Measurements from ENCODE around the gene RNF150. TPM values are rescaled to one million over a fixed set of nuclear protein-coding genes. Genes with fewer than 3 reads are reported as not detected.

Gene RNF150
- total RNA-seq, 1 donor from 2014 or later = 31.2 TPM

DNA sequence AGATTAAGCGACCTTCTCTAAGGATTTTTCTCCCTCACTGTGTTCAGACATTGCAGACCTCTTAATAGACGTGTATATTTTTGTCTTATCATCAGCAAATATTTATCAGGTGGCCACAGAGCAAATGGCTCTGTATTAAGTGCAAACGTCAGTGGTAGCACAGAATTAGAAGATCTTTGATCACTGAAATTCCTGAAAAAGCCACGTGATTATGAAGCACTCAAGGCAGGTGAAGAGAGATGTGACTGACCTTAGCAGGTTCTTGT, 271.2 kb downstream of the RNF150 start:
- intact Hi-C loops (cut with DNase I) = loop anchor here (5.0 kb wide), 2 partner anchors 135 to 360 kb away; partner anchors contain the start of gene ZNF330
- TF ChIP-seq, protein P1, sequence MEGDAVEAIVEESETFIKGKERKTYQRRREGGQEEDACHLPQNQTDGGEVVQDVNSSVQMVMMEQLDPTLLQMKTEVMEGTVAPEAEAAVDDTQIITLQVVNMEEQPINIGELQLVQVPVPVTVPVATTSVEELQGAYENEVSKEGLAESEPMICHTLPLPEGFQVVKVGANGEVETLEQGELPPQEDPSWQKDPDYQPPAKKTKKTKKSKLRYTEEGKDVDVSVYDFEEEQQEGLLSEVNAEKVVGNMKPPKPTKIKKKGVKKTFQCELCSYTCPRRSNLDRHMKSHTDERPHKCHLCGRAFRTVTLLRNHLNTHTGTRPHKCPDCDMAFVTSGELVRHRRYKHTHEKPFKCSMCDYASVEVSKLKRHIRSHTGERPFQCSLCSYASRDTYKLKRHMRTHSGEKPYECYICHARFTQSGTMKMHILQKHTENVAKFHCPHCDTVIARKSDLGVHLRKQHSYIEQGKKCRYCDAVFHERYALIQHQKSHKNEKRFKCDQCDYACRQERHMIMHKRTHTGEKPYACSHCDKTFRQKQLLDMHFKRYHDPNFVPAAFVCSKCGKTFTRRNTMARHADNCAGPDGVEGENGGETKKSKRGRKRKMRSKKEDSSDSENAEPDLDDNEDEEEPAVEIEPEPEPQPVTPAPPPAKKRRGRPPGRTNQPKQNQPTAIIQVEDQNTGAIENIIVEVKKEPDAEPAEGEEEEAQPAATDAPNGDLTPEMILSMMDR (IDR thresholded peaks at IDR 0.05) = no peak
- no peaks in the 10 kb centered on the region for H3K4me1 ChIP-seq
- H3K4me3 ChIP-seq = no peak overlapping the region
- no peaks in the 10 kb centered on the region for H3K36me3 ChIP-seq
- no peaks in the 10 kb centered on the region for H3K27me3 ChIP-seq
- no peak overlapping the region for H3K27ac ChIP-seq
- no peaks in the 10 kb centered on the region for H3K9me3 ChIP-seq
- DNase-seq (ENCODE audit: low spot score in 2 of 2) = no peak

DNA sequence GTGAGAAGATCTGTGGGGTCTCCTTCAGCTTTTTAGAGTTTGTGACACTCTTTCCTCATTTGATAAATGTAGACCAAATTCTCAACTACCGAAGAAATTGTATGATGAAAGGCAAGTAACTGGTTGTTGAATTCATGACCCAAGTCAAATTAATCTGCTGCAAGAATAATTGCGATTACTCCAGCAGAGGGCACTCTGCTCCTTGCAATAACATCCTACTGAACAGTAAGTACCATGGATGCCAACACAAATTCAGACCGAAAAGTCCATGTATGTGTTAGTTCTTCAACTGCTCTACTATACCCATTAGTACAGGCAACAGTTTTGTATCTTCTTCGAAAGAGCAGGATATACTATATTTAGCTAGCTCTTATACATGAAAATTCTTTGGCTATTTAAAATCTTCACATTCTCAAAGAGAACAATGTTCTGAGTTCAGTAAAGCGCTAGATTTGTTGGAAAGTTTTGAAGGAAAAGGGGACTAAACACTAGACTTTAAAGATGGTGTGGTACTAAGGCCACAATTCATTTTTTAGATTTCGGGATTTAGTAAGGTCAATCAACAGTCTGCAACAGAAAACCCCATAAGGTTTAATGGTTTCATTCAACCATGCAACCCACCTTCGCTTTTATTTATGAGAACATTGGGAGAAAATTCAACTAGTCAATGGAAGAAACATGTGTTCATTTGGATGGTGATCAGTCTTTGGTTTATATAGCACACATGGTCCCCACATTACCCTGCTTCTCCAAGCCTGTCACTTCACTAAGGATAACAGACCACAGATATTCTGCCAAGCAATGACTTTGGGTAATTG, 271.7 kb downstream of the RNF150 start:
- peak in 1 of 2 donors; percentile 88 for DNase-seq (ENCODE audit: low spot score in 2 of 2)
- no peaks in the 10 kb centered on the region for H3K27me3 ChIP-seq
- intact Hi-C loops (cut with DNase I) = loop anchor here (1.0 to 5.0 kb wide), 3 partner anchors 136 to 361 kb away; partner anchors contain the start of genes RNF150 and ZNF330
- H3K4me1 ChIP-seq = no peaks in the 10 kb centered on the region
- no peak overlapping the region for H3K27ac ChIP-seq
- no peaks in the 10 kb centered on the region for H3K9me3 ChIP-seq
- no peak overlapping the region for H3K4me3 ChIP-seq
- H3K36me3 ChIP-seq = no peaks in the 10 kb centered on the region
- TF ChIP-seq, protein P1 (IDR thresholded peaks at IDR 0.05) = peak; percentile 63 to 82 (median 68)

DNA sequence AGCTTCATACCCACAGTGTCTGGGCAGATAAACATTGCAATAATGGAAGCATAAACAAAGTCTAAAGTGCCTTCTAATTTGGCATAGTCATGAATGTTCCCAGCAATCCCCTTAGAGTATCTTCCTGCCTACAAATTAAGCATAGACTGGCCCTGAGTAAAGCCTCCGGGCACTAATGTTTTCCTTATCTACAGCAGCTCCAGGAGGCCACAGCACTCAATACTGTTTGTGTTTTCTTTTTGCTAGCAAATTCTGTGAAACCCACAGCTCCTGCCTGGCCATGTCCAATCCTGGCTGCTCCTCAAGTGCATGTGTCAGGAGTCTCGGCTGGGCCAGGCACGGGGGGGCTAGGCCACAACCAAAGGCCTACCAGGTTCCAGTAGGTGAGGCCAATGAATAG, 274.4 kb downstream of the RNF150 start:
- Histone ChIP-seq H3K27ac (no peak overlapping the region), H3K36me3 (no peaks in the 10 kb centered on the region), H3K27me3 (no peaks in the 10 kb centered on the region), H3K4me1 (no peaks in the 10 kb centered on the region), H3K4me3 (no peak overlapping the region), H3K9me3 (no peaks in the 10 kb centered on the region)
- DNase-seq (ENCODE audit: low spot score in 2 of 2) = no peak
- intact Hi-C loops (cut with DNase I) = no loop called here
- TF ChIP-seq, protein P1 (IDR thresholded peaks at IDR 0.05) = no peak

DNA sequence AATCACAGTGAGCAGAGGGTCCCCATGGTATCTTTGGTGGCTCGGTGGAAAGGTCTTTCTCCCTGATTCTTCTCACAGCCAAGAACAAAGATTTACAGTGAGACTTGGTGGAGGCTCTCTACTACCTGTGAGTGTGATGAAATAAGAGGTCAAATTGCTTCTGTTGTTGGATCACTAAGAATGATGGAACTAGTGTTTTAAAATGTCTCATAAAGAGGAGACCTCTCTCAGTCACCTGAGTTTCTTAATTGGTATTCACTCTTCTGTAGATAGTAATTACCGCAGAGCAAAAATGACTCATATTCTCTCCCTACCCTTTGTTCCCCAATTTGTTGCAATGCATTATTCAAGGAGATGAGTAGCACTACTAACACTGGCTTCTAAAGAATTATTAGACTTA, 276.2 kb downstream of the RNF150 start:
- no peak for DNase-seq (ENCODE audit: low spot score in 2 of 2)
- Histone ChIP-seq H3K9me3 (no peaks in the 10 kb centered on the region), H3K4me1 (no peaks in the 10 kb centered on the region), H3K36me3 (no peaks in the 10 kb centered on the region), H3K4me3 (no peak overlapping the region), H3K27ac (no peak overlapping the region), H3K27me3 (no peaks in the 10 kb centered on the region)
- intact Hi-C loops (cut with DNase I) = no loop called here
- TF ChIP-seq, protein P1 (IDR thresholded peaks at IDR 0.05) = no peak

DNA sequence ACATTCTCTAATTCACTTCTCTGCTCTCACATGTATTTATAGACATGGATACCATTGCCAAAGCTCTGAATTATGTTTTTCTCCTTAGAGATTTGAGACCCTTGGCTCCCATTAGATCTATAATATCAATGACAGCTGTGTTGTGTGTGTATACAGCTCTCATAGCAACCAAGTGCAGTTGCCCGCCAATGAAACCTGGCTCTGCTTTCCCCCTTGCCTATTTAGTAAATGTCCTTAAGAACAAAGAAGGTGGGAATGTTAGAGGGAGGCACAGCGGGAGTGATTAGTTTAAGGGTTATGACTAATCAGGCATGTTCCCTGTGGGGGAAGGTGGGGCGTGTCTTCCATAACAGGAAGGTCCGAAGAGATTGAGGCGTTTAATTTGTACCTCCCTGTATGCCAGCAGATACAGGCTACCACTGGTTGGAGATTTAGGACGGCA, 276.6 kb downstream of the RNF150 start:
- intact Hi-C loops (cut with DNase I) = no loop called here
- DNase-seq (ENCODE audit: low spot score in 2 of 2) = no peak
- Histone ChIP-seq H3K36me3 (no peaks in the 10 kb centered on the region), H3K4me1 (no peaks in the 10 kb centered on the region), H3K27ac (no peak overlapping the region), H3K4me3 (no peak overlapping the region), H3K27me3 (no peaks in the 10 kb centered on the region), H3K9me3 (no peaks in the 10 kb centered on the region)
- TF ChIP-seq, protein P1 (IDR thresholded peaks at IDR 0.05) = no peak

Data from ascending aorta (tissue), 2 donors.